ENCODE measurements around the gene MGAT4A.

MGAT4A gene

DNA sequence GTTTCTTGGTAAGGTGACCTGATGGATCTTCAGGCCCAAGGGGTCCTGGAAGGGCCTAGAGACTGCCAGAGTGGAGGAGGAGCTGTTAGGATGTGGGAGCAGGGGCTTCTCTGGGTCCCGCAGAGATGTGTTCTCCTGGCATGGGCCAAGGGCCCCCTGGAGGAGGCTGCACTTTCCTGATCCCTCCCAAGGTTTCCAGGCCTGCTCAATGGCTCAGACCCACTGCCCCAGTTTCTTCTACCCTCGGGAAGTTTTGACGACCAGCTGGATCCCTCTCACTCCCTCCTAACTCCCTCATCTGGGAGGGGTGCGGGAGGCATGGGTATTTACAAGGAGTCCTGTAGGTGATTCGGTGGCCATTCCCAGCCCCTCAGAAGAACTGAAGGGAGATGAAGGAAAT, 158.7 kb downstream of the MGAT4A start:
- DNase-seq (ENCODE audit: low read depth) = no peak

DNA sequence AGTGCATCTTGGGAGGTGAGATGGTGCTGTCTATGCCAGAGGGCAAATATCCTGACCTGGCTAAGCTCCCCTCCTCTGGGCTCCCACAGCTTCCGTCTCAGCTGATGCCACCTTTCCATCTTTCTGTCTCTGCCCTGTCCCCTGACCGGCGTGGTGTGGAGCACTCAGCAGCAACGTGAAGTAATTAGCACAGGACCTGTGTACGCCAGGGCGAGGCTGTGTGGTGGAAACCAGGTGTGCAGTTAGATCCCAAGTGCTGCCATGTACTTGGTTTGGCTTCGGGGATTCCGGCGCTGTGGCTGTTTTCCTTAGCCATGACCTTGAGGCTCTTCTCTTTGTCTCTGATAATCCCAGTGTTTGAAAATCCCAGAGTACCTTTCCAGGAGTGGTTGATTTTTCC, 159.1 kb downstream of the MGAT4A start:
- no peak for DNase-seq (ENCODE audit: low read depth)

DNA sequence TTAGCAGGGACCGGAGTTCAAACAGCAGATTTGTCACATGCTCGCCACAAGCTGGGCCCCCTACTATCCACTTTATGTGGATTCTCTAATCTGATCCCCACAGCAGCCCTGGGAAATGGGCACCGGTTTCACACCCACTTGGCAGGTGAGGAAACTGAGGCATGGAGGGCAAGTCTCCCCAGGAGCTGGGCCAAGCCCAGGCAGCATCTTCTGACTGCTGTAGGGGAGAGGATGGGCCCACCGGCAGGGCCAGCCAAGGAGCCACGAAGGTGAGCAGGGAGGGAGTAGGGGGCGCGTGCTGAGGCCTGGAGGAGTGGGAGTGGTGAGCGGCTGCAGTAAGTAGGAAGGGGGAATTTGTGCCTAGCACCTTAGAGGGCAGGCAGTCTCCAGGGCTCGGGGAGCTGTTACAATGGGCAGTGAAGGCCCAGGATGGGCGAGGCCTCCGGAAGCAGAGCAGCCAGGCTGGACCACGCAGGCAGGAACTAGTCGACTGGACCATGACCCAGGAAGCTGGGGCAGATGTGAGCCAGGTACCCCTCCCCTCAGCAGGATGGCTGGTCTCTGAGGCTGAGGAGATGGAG, 159.7 kb downstream of the MGAT4A start:
- DNase-seq (ENCODE audit: low read depth) = no peak

DNA sequence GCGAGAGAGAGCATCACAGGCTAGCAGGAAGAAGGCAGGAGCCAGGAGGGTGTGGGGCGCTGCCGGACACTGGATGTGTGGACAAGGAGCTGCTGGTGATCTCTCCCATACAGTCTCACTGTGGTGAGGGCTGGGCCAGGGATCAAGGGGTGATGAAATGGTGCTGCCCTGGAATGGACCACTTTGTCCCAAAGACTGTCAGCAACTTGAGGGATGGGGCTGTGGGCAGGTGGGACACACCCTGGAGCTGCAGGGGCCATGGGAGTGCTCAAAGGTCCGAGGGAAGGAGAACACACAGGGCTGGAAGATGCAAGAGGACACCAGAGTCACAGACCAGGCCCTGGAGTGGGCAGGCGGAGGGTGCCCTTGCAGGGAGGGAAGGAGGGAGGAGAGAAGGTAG, 160.6 kb downstream of the MGAT4A start:
- no peak for DNase-seq (ENCODE audit: low read depth)

DNA sequence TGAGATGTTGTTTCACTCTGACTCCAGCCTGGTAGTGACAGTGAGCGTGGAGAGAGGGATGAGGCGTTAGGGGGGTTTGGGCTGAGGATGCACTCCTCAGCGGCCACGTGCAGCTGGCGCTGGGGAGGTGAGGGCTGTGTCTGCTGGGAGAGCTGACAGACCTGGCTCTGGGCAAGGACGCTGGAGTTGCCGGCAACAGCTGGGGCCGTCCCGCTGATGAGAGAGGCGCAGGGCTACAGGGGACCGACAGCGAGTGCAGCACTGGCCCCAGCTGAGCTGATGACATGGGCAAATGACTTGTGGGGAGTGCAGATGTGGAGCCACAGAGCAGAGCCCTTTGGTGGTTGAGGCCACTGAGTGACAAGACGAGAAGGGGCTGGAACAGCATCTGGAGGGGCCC, 161.0 kb downstream of the MGAT4A start:
- no peak for DNase-seq (ENCODE audit: low read depth)

DNA sequence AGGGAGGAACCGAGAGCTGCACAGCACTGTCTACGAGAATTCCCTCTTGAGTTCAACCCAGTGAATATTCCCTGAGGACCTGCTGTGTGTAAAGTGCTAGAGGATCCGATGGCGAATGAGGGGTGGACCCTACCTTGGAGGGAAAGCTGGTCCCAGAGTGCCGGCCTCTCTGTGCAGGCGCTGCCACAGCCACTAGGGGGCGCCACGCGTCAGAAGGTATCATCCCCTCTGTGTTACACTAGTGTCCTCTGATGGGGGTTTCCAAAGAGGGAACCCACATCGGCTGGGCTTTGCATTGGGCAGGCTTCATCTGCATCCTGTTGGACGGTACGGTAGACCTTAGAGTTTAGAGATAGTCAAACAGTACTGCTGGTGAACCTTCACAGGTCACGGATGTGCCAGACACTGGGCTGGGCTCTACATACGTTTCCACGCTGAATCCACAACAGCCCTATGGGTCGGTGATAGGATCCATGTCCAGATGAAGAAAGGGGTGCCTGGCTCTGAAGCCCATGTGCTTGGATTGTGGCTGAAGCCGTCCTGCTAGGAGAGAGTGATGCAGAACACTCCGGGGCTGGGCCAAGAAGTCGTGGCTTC, 161.6 kb downstream of the MGAT4A start:
- DNase-seq (ENCODE audit: low read depth) = peak; percentile 61
